MM.1S (cell line): ENCODE data around the gene SLC39A7.

Experiments
- DNase-seq: peaks from one replicate; pipeline ENCODE4 v3.0.0-alpha.2; 2015
- H2AFZ ChIP-seq: fragments of 300-600 bp; sonication (generic); 2 replicates; pipeline ENCODE4 v1.6.0; 2016; ENCODE audit warnings: antibody characterized with exemption, low read length
- H3F3A ChIP-seq: fragments of 300-600 bp; sonication (generic); 2 replicates; pipeline ENCODE4 v1.6.1; 2016; ENCODE audit warnings: mild to moderate bottlenecking, antibody characterized with exemption, low read length, moderate library complexity, mixed read lengths; ENCODE audit not compliant: insufficient read depth
- H3K27ac ChIP-seq: fragments of 300-600 bp; sonication (generic); 2 replicates; pipeline ENCODE4 v1.5.1; 2016; ENCODE audit warnings: mild to moderate bottlenecking, low read length
- H3K27me3 ChIP-seq: fragments of 300-600 bp; sonication (generic); replicated peaks from 2 replicates; pipeline ENCODE4 v1.6.0; 2016; ENCODE audit warnings: low read length; ENCODE audit not compliant: insufficient read depth
- H3K36me3 ChIP-seq: fragments of 300-600 bp; sonication (generic); replicated peaks from 2 replicates; pipeline ENCODE4 v1.6.1; 2016; ENCODE audit warnings: mild to moderate bottlenecking, low read length, mixed read lengths; ENCODE audit not compliant: insufficient read depth
- H3K4me1 ChIP-seq: fragments of 300-600 bp; sonication (generic); 2 replicates; pipeline ENCODE4 v1.6.1; 2016; ENCODE audit warnings: low read length, mixed read lengths
- H3K4me2 ChIP-seq: fragments of 300-600 bp; sonication (generic); 2 replicates; pipeline ENCODE4 v1.6.0; 2016; ENCODE audit warnings: low read depth, low read length
- H3K4me3 ChIP-seq: fragments of 300-600 bp; sonication (generic); 2 replicates; pipeline ENCODE4 v1.5.1; 2016; ENCODE audit warnings: low read length, mixed read lengths
- H3K79me2 ChIP-seq: fragments of 300-600 bp; sonication (generic); 2 replicates; pipeline ENCODE4 v1.6.1; 2016; ENCODE audit warnings: mixed run types, low read length, mixed read lengths
- H3K9ac ChIP-seq: fragments of 300-600 bp; sonication (generic); 2 replicates; pipeline ENCODE4 v1.6.1; 2016; ENCODE audit warnings: low read length, mixed read lengths
- H3K9me2 ChIP-seq: fragments of 300-600 bp; sonication (generic); replicated peaks from 2 replicates; pipeline ENCODE4 v1.6.1; 2016; ENCODE audit warnings: mild to moderate bottlenecking, low read length, mixed read lengths; ENCODE audit not compliant: insufficient read depth
- H3K9me3 ChIP-seq: fragments of 300-600 bp; sonication (generic); replicated peaks from 2 replicates; pipeline ENCODE4 v1.6.1; 2016; ENCODE audit warnings: mild to moderate bottlenecking, low read length, mixed read lengths; ENCODE audit not compliant: insufficient read depth
- H4K20me1 ChIP-seq: fragments of 300-600 bp; sonication (generic); 2 replicates; pipeline ENCODE4 v1.6.1; 2016; ENCODE audit warnings: mild to moderate bottlenecking, low read length, moderate library complexity, mixed read lengths; ENCODE audit not compliant: insufficient read depth
- CTCF ChIP-seq: fragments of 300-600 bp; sonication (generic); IDR thresholded peaks from 2 replicates; pipeline ENCODE4 v1.5.1; 2016; ENCODE audit warnings: antibody characterized with exemption, low read length, mixed read lengths
- EZH2 ChIP-seq: fragments of 300-600 bp; sonication (generic); optimal IDR thresholded peaks from 2 replicates; pipeline ENCODE3; 2017; ENCODE audit warnings: low read depth, mild to moderate bottlenecking, antibody characterized with exemption, low read length, mixed read lengths
- EZH2phosphoT487 ChIP-seq: fragments of 300-600 bp; sonication (generic); IDR thresholded peaks from 2 replicates; pipeline ENCODE4 v1.6.1; 2018; ENCODE audit warnings: antibody characterized with exemption, low read length

SLC39A7 gene

GRCh38 chr6:33248932-33249731 is 48.5 kb downstream of the SLC39A7 start:
- peak overlapping the region; percentile 100 for H3K4me2 ChIP-seq
- H3K4me3 ChIP-seq: peak overlapping the region; percentile 75
- peak overlapping the region; percentile 82 for H3K9ac ChIP-seq
- no peak for TF ChIP-seq EZH2
- no peak for TF ChIP-seq CTCF
- TF ChIP-seq EZH2phosphoT487: no peak
- H3K4me1 ChIP-seq: peaks cover 10% of the 10 kb centered on the region
- no peaks in the 10 kb centered on the region for H3K27me3 ChIP-seq
- DNase-seq: peak; percentile 99
- no peaks in the 10 kb centered on the region for H3K36me3 ChIP-seq
- H3K79me2 ChIP-seq: peaks cover 12% of the 10 kb centered on the region
- peaks cover 6% of the 10 kb centered on the region for H3F3A ChIP-seq
- no peaks in the 10 kb centered on the region for H4K20me1 ChIP-seq
- H3K9me3 ChIP-seq: no peaks in the 10 kb centered on the region
- H2AFZ ChIP-seq: peak overlapping the region; percentile 91
- H3K27ac ChIP-seq: peak overlapping the region; percentile 77
- no peaks in the 10 kb centered on the region for H3K9me2 ChIP-seq

- H3K9me2 ChIP-seq: no peaks in the 10 kb centered on the region
- H3K4me3 ChIP-seq: peak overlapping the region; percentile 75
- H3K36me3 ChIP-seq: no peaks in the 10 kb centered on the region
- peak overlapping the region; percentile 82 for H3K9ac ChIP-seq
- peaks cover 6% of the 10 kb centered on the region for H3F3A ChIP-seq
- H3K9me3 ChIP-seq: no peaks in the 10 kb centered on the region
- H3K4me1 ChIP-seq: peaks cover 10% of the 10 kb centered on the region
- no peak for TF ChIP-seq EZH2phosphoT487
- no peak for TF ChIP-seq CTCF
- TF ChIP-seq EZH2: no peak
- peak overlapping the region; percentile 94 for H3K4me2 ChIP-seq
- H4K20me1 ChIP-seq: no peaks in the 10 kb centered on the region
- peak overlapping the region; percentile 62 for H2AFZ ChIP-seq
- peaks cover 12% of the 10 kb centered on the region for H3K79me2 ChIP-seq
- H3K27me3 ChIP-seq: no peaks in the 10 kb centered on the region
- no peak for DNase-seq
- peak overlapping the region; percentile 77 for H3K27ac ChIP-seq
These were observed 49.3 kb downstream of the SLC39A7 start for GRCh38 chr6:33249732-33250630.

- Histone ChIP-seq H3K9me3 (no peaks in the 10 kb centered on the region), H3K4me3 (no peak overlapping the region), H3K4me1 (peaks cover 10% of the 10 kb centered on the region), H4K20me1 (no peaks in the 10 kb centered on the region), H2AFZ (no peak overlapping the region), H3K4me2 (peak overlapping the region; percentile 94; the same call in 1 of the 2 replicates), H3K9me2 (no peaks in the 10 kb centered on the region), H3K36me3 (no peaks in the 10 kb centered on the region), H3K79me2 (peaks cover 12% of the 10 kb centered on the region), H3K27ac (no peak overlapping the region), H3F3A (peaks cover 6% of the 10 kb centered on the region), H3K9ac (no peak overlapping the region), H3K27me3 (no peaks in the 10 kb centered on the region)
- no peak for DNase-seq
- TF ChIP-seq EZH2: no peak
- TF ChIP-seq CTCF: no peak
- TF ChIP-seq EZH2phosphoT487: no peak
These were observed 50.1 kb downstream of the SLC39A7 start for GRCh38 chr6:33250731-33251130.
